Stromal cell of bone marrow (primary cell): ENCODE results near the gene UBE2I.
"Not testable (repeated sequence)": the region's sequence is repeated elsewhere in the genome, so short reads cannot be mapped to it uniquely, and the experiment has no call there.

Experiments
- DNase-seq: peaks from one replicate; pipeline ENCODE4 v3.0.0-alpha.2; 2012; ENCODE audit warnings: low read depth

Gene UBE2I

GRCh38 chr16:1308977-1309885, at the start of gene UBE2I:
Gene UBE2I, plus strand, starts transcription at chr16:1309636. Its CDS starts 4,395 bp downstream, at chr16:1314031.
- DNase-seq = peak; percentile 93

GRCh38 chr16:1259760-1260068, 49.7 kb upstream of the UBE2I start:
- DNase-seq = no peak

GRCh38 chr16:1260101-1260680, 49.2 kb upstream of the UBE2I start:
- no peak for DNase-seq

- no peak for DNase-seq
These were observed 48.1 kb upstream of the UBE2I start for GRCh38 chr16:1261131-1261892.

- DNase-seq = no peak
These were observed 47.1 kb upstream of the UBE2I start for GRCh38 chr16:1262210-1262845.

- no peak for DNase-seq
These were observed 46.6 kb upstream of the UBE2I start for GRCh38 chr16:1262846-1263221.

GRCh38 chr16:1263591-1264344, 45.7 kb upstream of the UBE2I start:
- no peak for DNase-seq

- no peak for DNase-seq
These were observed 44.9 kb upstream of the UBE2I start for GRCh38 chr16:1264345-1265089.

GRCh38 chr16:1265090-1265630, 44.3 kb upstream of the UBE2I start:
- DNase-seq = no peak

GRCh38 chr16:1265826-1266225, 43.6 kb upstream of the UBE2I start:
- no peak for DNase-seq

- DNase-seq = not testable (repeated sequence)
These were observed 40.0 kb upstream of the UBE2I start for GRCh38 chr16:1269418-1269817.

GRCh38 chr16:1271380-1271723, 38.1 kb upstream of the UBE2I start:
- no peak for DNase-seq

- not testable (repeated sequence) for DNase-seq
These were observed 37.6 kb upstream of the UBE2I start for GRCh38 chr16:1271724-1272413.

GRCh38 chr16:1272453-1273198, 36.8 kb upstream of the UBE2I start:
- no peak for DNase-seq

- no peak for DNase-seq
These were observed 35.6 kb upstream of the UBE2I start for GRCh38 chr16:1273816-1274215.

GRCh38 chr16:1274767-1275166, 34.7 kb upstream of the UBE2I start:
- DNase-seq = no peak

GRCh38 chr16:1275791-1276579, 33.5 kb upstream of the UBE2I start:
- no peak for DNase-seq

GRCh38 chr16:1276580-1276878, 32.9 kb upstream of the UBE2I start:
- DNase-seq = no peak

GRCh38 chr16:1277151-1277598, 32.3 kb upstream of the UBE2I start:
- no peak for DNase-seq
